Measurements from ENCODE around the gene NIPSNAP2. TPM values are rescaled to one million over a fixed set of nuclear protein-coding genes. Genes with fewer than 3 reads are reported as not detected.

The NIPSNAP2 gene
- total RNA-seq, 1 donor, result 55.0 TPM

DNA sequence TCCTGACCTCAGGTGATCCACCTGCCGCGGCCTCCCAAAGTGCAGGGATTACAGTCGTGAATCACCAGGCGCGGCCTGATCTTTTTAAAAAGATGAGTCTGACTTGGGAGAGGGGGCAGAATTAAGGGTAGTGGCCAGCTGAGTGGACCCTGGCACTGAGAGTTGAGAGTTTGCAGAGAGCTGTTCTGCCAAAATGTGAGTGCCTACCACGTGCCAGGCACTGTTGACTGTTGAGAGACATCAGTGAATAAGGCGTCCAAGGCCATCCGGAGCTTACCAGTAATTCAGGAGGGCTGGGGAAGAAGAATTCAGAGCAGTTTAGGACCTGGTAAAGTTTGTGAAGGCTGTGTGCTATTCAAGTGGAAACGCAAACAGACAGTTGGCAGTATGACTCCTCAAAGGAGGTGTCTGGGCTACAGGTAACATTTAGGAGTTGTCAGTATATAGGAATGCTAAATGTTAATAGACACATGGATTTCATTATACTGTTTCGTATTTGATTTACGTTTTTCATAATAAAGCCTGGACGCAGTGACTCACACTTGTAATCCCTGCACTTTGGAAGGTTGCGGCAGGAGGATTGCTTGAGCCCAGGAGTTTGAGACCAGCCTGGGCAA lies 1.5 kb downstream of the NIPSNAP2 start:
- H3K4me3 ChIP-seq (ENCODE audit: low read depth, low read length), result peak overlapping the region; percentile 5
- DNase-seq (ENCODE audit: low read depth), result no peak
- TF ChIP-seq, protein P1, sequence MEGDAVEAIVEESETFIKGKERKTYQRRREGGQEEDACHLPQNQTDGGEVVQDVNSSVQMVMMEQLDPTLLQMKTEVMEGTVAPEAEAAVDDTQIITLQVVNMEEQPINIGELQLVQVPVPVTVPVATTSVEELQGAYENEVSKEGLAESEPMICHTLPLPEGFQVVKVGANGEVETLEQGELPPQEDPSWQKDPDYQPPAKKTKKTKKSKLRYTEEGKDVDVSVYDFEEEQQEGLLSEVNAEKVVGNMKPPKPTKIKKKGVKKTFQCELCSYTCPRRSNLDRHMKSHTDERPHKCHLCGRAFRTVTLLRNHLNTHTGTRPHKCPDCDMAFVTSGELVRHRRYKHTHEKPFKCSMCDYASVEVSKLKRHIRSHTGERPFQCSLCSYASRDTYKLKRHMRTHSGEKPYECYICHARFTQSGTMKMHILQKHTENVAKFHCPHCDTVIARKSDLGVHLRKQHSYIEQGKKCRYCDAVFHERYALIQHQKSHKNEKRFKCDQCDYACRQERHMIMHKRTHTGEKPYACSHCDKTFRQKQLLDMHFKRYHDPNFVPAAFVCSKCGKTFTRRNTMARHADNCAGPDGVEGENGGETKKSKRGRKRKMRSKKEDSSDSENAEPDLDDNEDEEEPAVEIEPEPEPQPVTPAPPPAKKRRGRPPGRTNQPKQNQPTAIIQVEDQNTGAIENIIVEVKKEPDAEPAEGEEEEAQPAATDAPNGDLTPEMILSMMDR (IDR thresholded peaks at IDR 0.05; ENCODE audit: insufficient read depth, low read length), result no peak

DNA sequence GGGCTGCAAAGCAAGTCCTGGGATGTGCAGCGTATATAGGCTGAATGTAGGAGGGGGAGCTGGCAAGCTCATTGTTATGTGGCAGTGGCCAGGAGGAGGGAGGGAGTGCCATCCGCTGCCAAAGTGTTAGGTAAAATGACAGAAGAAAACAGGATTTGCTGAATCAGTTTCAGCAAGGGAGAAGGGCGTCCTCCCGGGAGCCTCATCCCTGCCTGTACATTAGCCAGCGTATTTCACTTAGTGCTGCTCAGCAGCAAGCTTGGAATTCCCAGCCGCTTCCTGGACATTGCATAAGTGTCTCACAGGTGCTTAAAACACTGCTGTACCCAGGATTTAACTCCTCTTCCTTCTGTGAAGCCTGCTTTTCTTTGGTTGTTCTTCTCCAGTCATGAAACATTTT lies 2.5 kb downstream of the NIPSNAP2 start:
- TF ChIP-seq, protein P1 (IDR thresholded peaks at IDR 0.05; ENCODE audit: insufficient read depth, low read length), result no peak
- no peak overlapping the region for H3K4me3 ChIP-seq (ENCODE audit: low read depth, low read length)
- no peak for DNase-seq (ENCODE audit: low read depth)

DNA sequence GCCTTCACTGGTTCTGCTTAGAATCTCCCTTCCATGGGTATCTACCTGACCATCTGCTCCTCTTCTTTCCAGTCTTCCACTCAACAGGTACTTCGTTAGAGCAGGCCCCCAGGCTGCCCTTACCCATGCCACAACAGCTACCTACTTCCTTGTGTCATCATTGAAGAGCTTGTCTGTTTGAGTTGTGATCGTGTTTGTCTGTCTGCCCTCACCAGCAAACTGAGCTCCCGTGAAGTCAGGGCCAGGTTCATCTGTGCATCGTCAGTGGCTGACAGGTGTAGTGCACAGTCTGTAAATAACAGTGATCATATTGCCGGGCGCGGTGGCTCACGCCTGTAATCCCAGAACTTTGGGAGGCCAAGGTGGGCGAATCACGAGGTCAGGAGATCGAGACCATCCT lies 5.0 kb downstream of the NIPSNAP2 start:
- DNase-seq (ENCODE audit: low read depth), result no peak
- TF ChIP-seq, protein P1 (IDR thresholded peaks at IDR 0.05; ENCODE audit: insufficient read depth, low read length), result no peak
- no peak overlapping the region for H3K4me3 ChIP-seq (ENCODE audit: low read depth, low read length)

DNA sequence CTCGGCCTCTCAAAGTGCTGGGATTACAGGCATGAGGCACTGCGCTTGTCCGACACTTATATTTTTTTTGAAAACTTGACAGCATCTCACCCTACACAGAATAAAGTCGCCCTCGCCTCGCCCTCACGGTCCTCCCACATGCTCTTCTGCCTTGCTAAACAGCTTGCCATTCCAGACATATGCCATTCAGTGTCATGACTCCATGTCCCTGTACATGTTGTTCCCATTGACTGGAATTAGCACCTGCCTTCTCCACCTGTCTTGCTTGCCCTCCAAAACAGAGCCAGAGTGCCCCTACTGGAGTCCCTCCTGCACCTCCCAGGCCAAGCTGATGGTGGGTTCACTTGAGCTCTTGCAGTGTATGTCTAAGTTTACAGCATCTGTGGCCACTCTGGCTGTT lies 6.2 kb downstream of the NIPSNAP2 start:
- TF ChIP-seq, protein P1 (IDR thresholded peaks at IDR 0.05; ENCODE audit: insufficient read depth, low read length), result no peak
- DNase-seq (ENCODE audit: low read depth), result no peak
- H3K4me3 ChIP-seq (ENCODE audit: low read depth, low read length), result no peak overlapping the region

DNA sequence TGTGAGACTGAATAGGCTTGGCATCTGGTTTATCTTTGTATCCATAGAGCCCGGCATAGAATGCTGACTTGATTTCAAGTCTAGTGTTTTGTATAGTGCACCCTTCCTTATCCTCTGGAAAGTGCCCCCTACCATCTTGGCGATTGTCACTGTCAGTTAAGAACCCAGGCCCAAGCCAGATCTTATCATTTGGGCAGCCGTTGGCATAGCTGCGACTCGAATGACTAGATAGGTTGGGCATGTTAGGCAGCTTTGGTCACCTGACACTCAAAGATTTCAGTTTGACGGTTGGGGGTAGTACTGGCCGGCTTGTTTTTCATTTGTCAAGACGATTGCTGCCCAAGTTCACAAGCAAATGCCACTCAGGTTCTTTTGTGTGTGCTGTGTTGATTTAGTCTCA lies 6.6 kb downstream of the NIPSNAP2 start:
- no peak overlapping the region for H3K4me3 ChIP-seq (ENCODE audit: low read depth, low read length)
- DNase-seq (ENCODE audit: low read depth), result no peak
- TF ChIP-seq, protein P1 (IDR thresholded peaks at IDR 0.05; ENCODE audit: insufficient read depth, low read length), result no peak

DNA sequence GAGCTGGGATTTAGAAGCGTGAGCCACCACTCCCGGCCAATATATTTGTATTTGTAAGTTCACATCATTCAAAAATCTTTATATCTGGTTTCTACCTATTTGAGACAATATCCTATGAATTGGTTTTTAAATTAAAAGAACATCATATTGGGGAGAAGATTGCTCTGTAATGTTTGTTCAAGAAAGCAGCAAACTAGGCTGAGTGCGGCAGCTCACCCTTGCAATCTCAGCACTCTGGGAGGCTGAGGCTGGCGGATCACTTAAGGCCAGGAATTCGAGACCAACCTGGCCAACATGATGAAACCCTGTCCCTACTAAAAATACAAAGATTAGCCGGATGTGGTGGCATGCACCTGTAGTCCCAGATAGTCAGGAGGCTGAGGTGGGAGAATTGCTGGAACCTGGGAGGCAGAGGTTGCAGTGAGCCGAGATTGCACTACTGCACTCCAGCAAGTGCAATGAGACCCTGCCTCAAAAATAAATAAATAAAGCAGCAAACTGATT lies 9.4 kb downstream of the NIPSNAP2 start:
- no peak for DNase-seq (ENCODE audit: low read depth)
- no peak overlapping the region for H3K4me3 ChIP-seq (ENCODE audit: low read depth, low read length)
- TF ChIP-seq, protein P1 (IDR thresholded peaks at IDR 0.05; ENCODE audit: insufficient read depth, low read length), result no peak

All from fibroblast of the aortic adventitia (primary cell).